ENCODE data around the gene NSMF. TPM values are rescaled to one million over a fixed set of nuclear protein-coding genes. Genes with fewer than 3 reads are reported as not detected.
A peak's percentile ranks its signal among the peaks of the same experiment; 100 is the strongest.
"Not testable (repeated sequence)": the region's sequence is repeated elsewhere in the genome, so short reads cannot be mapped to it uniquely, and the experiment has no call there.

NSMF gene
- total RNA-seq, 1 donor from 2014 or later = 23.9 TPM

DNA sequence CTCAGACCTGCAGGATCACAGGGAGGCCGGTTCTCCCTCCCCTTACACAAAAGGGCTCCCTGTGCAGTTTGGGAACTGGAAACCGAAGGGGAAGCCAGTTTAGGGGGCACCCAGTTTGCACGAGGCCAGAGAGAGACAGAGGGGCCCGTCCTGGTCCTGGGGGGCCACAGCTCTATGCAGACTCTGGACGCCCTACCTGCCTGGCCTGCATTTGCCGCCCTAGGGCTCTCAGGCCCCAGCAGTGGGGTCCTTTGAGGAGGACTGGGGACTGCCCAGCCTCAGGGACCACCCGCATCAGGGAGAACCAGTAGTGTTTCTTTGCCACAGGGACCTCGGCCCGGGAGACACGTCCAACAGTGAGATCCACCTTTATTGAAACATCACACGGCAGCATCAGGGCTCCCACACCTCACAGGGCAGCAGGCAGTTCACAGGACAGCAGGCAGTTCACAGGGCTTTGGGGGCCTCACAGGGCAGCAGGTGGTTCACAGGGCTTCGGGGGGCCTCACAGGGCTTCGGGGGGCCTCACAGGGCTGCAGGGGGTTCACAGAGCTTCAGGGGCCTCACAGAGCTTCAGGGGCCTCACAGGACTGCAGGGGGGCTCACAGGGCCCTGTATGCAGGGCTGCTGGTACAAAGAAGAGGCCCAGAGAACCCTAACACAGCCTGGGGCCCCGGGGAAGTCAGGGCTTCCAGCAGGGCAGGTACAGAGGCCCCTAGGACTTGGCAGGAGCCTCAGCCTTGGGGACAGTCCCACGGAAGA, 648 bp upstream of the NSMF start:
- no peak for DNase-seq (ENCODE audit: low read depth, low spot score)

DNA sequence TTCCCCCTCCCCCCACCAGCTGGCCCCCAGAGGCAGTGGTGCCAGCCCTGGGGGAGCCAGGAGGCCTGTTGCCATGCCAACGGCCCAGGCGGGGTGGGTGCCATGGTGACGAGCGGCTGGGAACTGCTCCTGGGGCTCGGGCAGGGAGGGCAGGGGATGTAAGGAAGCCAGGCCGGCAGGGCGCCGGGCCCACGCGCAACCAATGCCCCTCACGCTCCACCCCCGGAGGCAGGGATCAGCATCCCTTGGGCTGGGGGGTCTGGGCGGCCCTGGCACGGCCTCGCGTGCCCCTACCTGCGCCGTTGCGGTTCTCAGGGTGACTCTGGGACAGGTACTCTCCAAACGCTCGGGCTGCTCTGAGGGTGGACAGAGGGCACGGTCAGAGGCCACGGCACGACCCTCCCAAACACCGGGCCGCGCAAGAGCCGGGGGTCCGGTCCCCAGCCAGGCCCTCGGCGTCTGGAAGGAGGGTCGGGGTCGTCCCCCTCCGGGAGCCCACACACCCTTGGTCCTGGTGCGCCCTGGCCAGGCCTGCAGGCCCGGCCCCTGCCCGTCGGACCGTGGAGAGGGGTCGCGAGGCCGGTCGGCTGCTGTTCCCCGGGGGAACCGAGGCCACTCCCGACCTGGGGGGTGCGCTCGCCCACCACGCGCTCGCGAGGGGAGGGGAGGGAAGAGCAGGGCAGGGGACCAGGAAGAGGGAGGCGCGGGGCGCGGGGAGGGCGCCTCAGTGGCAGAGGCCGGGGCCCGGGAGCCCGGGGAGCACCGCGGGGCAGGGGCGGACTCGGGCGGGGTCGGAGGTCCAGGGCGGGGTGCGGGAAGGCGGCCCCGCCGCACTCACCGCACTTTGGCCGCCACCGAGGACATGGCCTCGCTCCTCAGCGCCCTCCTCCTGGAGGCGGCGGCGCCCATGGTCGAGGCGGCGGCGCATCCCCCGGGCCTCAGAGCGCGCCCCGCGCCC, 661 bp downstream of the NSMF start:
- DNase-seq (ENCODE audit: low read depth, low spot score) = no peak

DNA sequence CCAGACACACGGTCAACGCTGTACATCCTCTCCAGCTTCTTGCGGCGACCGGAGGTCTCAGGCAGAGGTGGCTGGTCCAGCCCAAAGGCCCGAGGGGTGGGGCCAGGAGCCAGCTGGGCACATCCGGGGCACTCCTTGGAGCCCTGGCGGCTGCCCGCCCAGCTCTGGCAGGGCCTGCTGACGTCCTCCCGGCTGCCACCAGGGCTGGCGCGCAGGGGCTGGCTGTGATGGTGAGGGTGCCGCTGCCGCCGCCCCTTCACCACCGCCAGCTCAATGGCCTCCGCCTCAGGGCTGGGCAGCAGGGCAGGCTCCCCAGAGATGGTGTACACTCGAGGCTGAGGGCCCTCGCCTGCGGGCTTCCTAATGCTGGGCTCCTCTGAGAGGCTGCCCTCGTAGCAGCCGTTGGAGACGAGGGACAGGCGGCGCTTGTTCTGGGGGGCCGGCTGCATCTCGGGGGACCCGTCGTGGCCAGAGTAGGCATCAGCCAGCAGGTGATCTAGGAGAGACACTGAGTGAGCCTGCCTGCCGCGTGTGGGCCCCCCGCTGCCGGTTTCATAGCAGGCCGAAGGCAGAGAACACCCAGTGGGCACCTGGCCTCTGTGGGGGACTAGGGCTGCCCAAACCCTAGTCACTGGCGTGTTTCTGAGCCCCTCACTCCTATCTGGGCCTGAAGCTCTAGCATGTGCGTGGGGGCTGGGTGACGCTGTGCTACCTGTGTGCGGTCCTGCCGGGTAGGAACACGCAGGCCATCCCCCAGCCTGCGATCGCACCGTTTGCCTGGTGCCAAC, 1.5 kb downstream of the NSMF start:
- no peak for DNase-seq (ENCODE audit: low read depth, low spot score)

DNA sequence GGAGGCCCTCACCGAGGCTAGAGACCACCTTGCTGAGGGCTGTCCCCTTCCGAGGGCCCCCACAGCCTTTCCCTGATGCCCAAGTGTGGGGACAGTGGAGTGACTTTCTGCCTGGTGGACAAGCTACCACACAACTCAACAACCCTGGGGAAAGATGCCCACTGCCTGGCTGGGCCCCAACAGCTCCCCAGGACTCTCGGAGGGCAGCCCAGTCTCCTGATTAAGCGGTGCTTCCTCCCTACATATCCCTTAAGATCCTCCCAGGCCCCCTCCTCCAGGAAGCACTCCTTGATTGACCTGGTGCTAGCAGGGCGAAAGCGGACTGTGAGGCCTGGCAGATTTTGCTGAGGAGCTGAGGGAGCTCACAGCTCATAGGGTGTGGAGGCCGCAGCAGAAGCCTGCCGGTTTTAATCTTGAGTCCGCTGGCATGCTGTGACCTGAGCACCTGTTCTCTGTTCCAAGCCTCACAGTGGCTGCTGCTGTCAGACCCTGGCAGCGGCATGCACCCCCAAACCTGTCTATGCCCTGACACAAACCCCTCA, 2.2 kb downstream of the NSMF start:
- no peak for DNase-seq (ENCODE audit: low read depth, low spot score)

DNA sequence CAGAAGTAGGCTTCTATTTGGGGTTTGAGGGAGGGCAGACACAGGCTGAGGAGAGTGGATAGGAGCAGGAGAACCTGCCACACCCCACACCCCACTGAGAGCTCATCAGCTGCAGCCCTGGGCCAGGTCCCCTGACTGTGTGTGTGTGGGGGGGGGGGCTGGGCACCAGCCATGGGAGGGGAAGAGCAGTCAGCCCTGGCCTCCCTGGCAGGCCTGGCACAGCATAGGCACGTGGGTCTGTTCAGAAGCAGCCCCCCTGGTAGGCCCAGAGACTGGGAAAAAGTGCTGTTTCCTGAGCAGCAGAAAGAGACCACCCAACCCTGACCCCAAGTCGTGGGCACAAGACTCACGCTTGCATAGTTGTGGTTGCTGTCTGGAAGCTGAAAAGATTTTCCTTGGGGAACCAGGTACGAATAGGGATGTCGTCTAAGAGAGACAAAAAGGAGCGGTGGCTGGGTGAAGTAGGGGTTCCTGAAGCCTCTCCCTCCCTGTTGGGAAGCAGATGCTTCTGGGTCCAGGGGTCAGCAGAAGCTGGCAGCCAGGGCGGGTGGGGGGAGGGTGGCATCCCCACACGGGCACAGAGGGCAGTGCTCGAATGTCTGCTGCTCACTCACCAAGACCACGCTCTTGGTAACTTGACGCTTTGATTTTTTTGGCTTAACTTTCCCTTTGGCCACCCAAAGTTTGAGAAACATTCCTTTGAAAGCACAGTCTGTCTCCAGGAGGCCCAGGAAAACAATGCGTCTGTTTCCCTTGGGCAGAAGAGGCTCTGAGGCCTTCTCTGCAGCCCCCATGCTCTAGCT, 2.9 kb downstream of the NSMF start:
- DNase-seq (ENCODE audit: low read depth, low spot score) = no peak

DNA sequence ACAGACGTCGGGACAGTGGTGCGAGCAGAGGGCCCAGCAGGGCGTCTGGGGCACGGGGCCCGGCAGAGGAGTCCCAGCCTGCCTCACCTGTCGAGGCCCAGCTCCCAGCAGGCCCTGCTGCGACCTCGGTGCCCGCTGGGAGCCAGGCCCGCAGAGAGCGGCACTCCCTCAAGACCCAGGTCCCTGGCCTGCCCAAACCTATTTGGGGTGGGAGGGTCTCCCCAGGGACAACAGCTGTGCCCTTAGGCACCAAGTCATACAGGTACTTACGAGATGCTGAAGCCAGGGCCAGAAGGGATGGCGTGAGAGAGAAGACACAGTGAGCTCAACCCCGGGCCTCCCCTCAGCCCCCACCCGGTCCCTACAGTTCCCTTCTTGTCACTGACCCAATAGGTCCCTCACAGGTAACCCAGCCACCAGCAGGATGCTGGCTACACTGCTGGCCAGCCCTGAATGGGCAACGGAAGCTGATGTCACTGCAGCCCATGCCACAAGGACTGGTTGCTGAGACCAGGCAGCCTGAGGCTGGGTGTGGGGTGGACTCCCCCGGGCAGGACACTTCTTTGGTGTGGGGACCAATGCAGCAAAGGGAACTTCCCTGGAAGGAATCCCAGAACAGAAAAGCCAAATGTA, 3.7 kb downstream of the NSMF start:
- DNase-seq (ENCODE audit: low read depth, low spot score) = no peak

DNA sequence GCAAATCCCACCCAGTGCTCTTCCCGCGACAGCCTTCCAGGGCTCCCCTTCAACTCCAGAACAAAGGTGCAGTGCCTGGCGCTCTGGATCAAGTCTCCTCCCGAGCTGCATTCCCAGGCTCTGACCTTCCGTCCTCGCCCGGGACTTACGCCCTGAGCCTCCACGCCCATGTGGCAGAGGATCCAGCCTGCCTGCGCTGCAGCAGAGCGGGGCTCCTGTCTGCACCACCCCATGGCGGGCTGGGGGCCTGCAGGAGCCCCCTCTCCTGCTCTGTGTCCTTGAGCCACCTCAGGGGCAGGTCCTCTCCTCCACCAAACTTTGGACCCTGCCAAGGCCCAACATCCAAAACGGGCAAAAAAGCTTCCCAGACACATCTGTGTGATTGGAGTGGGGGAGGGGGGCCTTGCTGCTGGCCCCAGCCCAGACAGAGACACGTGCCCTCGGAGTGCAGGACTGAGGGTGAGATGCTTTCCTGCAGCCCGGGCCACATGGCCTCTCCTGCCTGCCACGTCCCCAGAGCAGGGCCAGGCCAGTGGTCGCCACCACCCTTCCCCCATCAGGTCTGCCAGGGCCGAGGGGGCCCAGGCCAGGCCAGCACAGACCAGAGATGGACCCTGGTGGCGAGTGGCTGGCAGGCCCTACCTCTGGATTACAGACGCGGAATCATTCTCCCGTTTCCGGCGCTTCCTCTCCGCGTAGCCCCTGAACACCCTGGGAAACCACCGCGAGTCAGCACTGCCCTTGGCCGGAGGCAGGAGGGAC, 4.4 kb downstream of the NSMF start:
- no peak for DNase-seq (ENCODE audit: low read depth, low spot score)

DNA sequence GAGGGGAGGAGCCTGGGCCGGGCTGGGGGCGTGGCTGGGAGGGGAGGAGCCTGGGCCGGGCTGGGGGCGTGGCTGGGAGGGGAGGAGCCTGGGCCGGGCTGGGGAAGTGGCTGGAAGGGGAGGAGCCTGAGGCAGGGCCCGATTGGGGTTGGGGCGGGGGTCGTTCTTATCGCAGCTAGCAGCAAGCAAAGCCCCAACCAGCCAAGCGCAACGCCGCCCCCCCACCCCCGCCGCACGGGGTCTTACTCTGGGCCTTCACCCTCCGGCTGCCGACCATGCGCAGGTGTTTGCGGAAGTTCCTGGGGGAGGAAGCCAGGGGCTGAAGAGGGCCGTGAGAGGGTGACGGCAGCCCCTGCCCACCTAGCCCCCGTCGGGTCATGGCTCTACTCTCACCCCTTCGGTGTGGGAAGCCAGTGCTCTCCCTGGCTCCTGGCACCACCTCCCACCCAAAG, 5.0 kb downstream of the NSMF start:
- DNase-seq (ENCODE audit: low read depth, low spot score) = no peak

DNA sequence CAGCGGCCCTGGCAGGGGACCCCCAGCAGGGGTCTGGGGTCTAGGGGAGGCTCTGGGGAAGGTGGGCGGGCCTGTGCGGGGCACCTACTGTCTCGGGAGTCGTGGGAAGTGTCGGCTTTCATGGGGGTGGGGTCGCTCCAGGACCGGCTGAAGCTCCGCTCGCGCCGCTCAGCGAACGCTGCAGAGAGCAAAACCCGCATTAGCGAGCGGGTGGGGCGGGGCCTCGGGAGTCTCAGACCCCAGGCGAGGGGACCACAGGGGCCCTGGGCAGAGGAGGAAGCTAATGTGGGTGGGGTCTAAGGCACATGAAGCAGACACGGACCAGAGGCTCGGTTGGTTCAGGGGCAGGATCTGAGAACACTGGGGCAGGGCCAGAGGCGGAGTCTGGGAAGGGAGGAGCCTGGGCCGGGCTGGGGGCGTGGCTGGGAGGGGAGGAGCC, 5.5 kb downstream of the NSMF start:
- DNase-seq (ENCODE audit: low read depth, low spot score) = peak; percentile 39

DNA sequence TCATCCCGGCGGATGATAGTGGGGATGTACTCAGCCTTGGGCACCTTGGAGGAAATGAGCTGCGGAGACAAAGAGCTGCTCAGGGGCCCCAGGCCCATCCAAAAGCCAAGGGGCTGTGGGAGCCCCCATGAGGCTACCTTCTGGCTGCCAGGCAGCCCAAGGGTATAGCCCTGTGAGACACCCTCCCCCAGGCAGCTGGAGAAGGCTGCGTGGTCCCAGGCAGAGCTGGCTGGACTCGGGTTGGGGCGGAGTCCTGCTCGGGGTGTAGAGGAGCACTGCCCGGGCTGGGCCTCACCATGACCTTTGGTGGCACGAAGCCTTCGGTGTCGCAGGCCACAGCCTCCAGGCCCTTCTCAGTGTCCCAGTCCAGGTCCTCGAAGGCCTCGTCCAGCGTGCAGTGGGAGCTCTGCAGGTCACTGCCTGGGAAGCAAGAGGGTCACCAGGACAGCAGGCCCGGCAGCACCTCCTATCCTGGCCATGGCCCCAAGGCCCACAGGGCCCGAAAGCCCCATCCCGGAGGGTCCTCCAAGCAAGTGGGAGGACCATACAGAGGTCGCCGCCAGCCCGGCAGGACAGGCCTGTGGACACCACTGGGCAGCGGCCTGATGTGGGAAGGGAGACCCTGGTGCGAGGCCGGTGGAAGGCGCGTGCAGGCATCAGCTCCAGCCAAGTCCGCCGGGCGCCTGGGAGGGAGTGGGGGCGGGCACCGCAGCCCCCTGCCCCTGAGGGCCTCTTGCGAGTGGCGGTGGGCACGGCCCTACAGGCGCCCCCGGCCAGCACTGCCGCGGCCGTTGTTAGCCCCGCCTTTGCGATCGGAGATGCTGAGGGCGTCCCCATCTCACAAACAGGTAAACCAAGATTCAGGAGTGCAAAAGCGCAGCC, 6.1 kb downstream of the NSMF start:
- DNase-seq (ENCODE audit: low read depth, low spot score) = no peak

DNA sequence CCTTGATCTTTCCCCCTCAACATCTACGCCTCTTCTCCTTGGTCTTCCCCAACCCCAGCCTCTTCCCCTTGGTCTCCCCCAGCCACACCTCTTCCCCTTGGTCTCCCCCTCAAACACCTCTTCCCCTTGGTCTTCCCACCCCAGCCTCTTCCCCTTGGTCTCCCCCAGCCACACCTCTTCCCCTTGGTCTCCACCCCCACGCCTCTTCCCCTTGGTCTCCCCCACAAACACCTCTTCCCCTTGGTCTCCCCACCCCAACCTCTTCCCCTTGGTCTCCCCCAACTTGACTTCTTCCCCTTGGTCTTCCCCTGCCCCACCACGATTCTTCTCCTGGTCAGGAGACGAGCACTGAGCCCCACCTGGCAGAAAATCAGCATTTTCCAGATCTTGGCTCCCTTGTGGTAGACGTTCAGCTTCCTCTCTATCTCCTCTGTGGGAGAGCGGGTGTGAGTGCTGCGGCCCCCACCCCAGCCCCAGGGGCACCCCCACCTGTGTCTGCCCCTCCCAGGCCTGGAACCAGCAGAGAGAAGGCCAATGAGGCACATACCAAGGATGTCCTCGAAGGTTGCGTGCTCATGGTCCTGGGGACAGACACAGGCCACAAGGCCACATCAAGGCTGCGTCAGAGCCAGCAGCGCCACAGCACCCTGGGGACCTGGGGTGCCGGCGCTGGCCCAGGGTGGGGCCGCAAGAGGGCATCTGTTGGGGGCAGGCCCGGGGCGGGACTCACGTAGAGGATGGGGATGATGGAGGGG, 7.0 kb downstream of the NSMF start:
- no peak for DNase-seq (ENCODE audit: low read depth, low spot score)

DNA sequence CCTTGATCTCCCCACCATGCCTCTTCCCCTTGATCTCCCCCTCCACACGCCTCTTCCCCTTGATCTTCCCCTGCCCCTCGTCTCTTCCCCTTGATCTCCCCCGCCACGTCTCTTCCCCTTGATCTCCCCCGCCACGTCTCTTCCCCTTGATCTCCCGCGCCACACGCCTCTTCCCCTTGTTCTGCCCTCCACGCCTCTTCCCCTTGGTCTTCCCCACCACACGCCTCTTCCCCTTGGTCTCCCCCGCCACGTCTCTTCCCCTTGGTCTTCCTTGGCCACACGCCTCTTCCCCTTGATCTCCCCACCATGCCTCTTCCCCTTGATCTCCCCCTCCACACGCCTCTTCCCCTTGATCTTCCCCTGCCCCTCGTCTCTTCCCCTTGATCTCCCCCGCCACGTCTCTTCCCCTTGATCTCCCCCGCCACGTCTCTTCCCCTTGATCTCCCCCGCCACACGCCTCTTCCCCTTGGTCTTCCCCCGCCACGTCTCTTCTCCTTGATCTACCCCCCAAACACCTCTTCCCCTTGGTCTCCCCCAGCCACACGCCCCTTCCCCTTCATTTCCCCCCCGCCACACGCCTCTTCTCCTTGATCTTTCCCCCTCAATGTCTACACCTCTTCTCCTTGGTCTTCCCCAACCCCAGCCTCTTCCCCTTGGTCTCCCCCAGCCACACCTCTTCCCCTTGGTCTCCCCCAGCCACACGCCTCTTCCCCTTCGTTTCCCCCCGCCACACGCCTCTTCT, 7.7 kb downstream of the NSMF start:
- DNase-seq (ENCODE audit: low read depth, low spot score) = not testable (repeated sequence)

DNA sequence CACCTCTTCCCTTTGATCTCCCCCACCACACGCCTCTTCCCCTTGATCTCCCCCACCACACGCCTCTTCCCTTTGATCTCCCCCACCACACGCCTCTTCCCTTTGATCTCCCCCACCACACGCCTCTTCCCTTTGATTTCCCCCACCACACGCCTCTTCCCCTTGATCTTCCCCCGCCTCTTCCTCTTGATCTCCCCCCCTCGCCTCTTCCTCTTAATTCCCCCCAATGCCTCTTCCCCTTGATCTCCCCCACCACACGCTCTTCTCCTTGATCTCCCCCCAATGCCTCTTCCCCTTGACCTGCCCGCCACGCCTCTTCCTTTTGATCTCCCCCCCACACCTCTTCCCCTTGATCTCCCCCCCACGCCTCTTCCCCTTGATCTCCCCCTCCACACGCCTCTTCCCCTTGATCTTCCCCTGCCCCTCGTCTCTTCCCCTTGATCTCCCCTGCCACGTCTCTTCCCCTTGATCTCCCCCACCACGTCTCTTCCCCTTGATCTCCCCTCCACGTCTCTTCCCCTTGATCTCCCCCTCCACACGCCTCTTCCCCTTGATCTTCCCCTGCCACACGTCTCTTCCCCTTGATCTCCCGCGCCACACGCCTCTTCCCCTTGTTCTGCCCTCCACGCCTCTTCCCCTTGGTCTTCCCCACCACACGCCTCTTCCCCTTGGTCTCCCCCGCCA, 8.5 kb downstream of the NSMF start:
- not testable (repeated sequence) for DNase-seq (ENCODE audit: low read depth, low spot score)

DNA sequence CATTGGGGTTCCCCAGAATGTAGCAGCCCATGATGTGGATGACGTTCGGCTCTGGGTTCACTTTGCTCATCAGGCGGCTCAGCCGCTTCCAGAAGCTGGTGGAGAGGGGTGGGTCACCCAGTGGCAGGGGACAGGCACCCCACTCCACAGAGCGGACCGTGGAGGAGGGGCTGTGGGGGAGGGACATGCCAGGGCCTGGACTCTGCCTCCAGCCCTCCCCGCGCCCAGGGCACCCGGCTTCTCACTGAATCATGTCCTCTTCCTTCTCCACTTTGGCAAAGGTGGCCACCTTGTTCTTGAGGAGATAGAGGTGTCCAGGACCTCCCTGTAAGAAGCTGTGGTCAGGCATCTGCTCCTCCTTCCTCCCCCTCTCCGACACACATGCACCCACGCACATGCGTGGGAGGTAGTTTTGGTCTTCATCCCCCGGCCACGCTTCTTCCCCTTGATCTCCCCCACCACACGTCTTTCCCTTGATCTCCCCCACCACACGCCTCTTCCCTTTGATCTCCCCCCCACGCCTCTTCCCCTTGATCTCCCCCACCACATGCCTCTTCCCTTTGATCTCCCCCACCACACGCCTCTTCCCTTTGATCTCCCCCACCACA, 9.1 kb downstream of the NSMF start:
- DNase-seq (ENCODE audit: low read depth, low spot score) = no peak

DNA sequence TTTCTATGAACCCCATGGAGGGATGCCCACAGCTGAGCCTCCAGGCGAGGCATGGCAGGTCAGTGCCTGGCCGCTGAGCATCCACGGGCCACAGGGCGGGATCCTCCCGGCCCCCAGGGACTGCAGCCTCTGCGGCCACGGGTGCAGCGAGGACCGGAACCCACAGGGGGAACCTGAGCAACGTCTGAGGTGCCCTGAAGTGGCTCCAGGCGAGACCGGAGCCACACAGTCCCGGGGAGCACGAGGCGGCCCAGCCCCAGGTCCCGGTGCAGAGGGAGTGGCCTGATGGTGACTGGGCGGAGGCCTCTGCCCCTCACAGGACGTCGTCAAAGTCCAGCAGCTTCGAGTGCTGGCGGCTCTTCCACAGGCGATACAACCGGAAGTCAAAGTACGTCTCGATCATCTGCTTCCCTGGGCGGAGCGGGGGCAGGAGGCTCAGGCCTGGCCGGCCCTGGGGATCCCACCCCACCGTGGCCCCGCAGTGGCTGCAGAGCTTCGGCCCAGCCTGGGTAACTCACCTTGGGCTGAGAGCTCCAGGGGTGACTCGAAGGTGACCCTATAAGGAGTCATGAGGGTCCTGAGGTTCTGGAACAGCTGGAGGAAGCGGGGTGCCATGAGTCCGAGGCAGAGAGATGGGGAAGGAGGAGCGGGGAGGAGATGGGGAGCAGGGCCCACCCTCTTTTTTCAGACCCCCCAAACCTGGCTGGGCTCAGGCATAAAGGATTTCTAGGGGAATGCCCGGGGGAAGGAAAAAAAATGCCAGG, 9.9 kb downstream of the NSMF start:
- DNase-seq (ENCODE audit: low read depth, low spot score) = no peak

All from pulmonary artery endothelial cell (primary cell).